IMR-90 (cell line): Measurements from ENCODE around the gene ZFAND4. TPM values are rescaled to one million over a fixed set of nuclear protein-coding genes. Genes with fewer than 3 reads are reported as not detected.
"Not testable (repeated sequence)": the region's sequence is repeated elsewhere in the genome, so short reads cannot be mapped to it uniquely, and the experiment has no call there.

Experiments
- ATAC-seq: fragments of 200-7000 bp; cut with Tn5 transposase; 2 replicates; pipeline ENCODE4 v1.9.1; 2020; ENCODE audit warnings: low read depth, mild to moderate bottlenecking, moderate library complexity
- BruUV-seq: library from RNA; stranded (reverse); fragments of 400-500 nt; replicated peaks from 2 replicates; lab custom pipeline; 2021; lab: Mats Ljungman, UMichigan
- CTCF ChIA-PET: fragments of 300-600 bp; formaldehyde crosslinking; extraction: SDS; loops from one replicate; lab custom pipeline; 2021; ENCODE audit warnings: antibody characterized with exemption; lab: Yijun Ruan, JAX
- POLR2A ChIA-PET: fragments of 300-600 bp; sonication (Branson Sonifier 250); formaldehyde crosslinking; loops from one replicate; lab custom pipeline; 2022; ENCODE audit warnings: antibody characterized with exemption; ENCODE audit not compliant: unreplicated experiment; lab: Charles Lee
- DNase-seq: peaks from one replicate; pipeline ENCODE4 v3.0.0; 2013
- H2AFZ ChIP-seq: replicated peaks from 2 replicates; pipeline ENCODE3; 2013; ENCODE audit warnings: low read length, mild to moderate bottlenecking; ENCODE audit not compliant: poor library complexity
- H2AK5ac ChIP-seq: 2 replicates; pipeline ENCODE4 v1.6.1; 2013; ENCODE audit warnings: low read depth, low read length, inconsistent platforms
- H2AK9ac ChIP-seq: replicated peaks from 2 replicates; pipeline ENCODE3; 2013; ENCODE audit warnings: mild to moderate bottlenecking, low read depth, low read length, moderate library complexity; ENCODE audit not compliant: poor library complexity
- H2BK120ac ChIP-seq: 2 replicates; pipeline ENCODE4 v1.6.1; 2013; ENCODE audit warnings: low read depth, low read length, inconsistent platforms
- H2BK15ac ChIP-seq: 3 replicates; pipeline ENCODE4 v1.6.1; 2013; ENCODE audit warnings: low read depth, low read length, inconsistent platforms
- H2BK20ac ChIP-seq: 2 replicates; pipeline ENCODE4 v1.6.1; 2013; ENCODE audit warnings: low read depth, mild to moderate bottlenecking, inconsistent platforms, low read length, moderate library complexity
- H2BK5ac ChIP-seq: 2 replicates; pipeline ENCODE4 v1.6.1; 2013; ENCODE audit warnings: mild to moderate bottlenecking, low read depth, low read length, inconsistent platforms; ENCODE audit not compliant: poor library complexity, severe bottlenecking
- H3K14ac ChIP-seq: replicated peaks from 2 replicates; pipeline ENCODE4 v1.6.1; 2013; ENCODE audit warnings: low read depth, low read length, inconsistent platforms
- H3K18ac ChIP-seq: 2 replicates; pipeline ENCODE4 v1.6.1; 2013; ENCODE audit warnings: low read depth, low read length, control low read depth
- H3K23ac ChIP-seq: 2 replicates; pipeline ENCODE4 v1.6.1; 2013; ENCODE audit warnings: low read depth, low read length, inconsistent platforms
- H3K27ac ChIP-seq: 2 replicates; pipeline ENCODE4 v1.5.1; 2013; ENCODE audit warnings: mild to moderate bottlenecking, control low read depth, low read length; ENCODE audit not compliant: insufficient read depth
- H3K27me3 ChIP-seq: 2 replicates; pipeline ENCODE4 v1.6.1; 2013; ENCODE audit warnings: low read length; ENCODE audit not compliant: control insufficient read depth, insufficient read depth
- H3K36me3 ChIP-seq: 2 replicates; pipeline ENCODE4 v1.6.1; 2013; ENCODE audit warnings: low read length, mixed read lengths; ENCODE audit not compliant: control insufficient read depth, insufficient read depth
- H3K4ac ChIP-seq: 2 replicates; pipeline ENCODE4 v1.6.1; 2013; ENCODE audit warnings: low read depth, low read length, inconsistent platforms
- H3K4me1 ChIP-seq: 2 replicates; pipeline ENCODE4 v1.6.1; 2013; ENCODE audit warnings: low read length, mixed read lengths; ENCODE audit not compliant: control insufficient read depth, insufficient read depth
- H3K4me2 ChIP-seq: 2 replicates; pipeline ENCODE4 v1.6.1; 2013; ENCODE audit warnings: low read depth, mild to moderate bottlenecking, control low read depth, low read length, moderate library complexity
- H3K4me3 ChIP-seq: 2 replicates; pipeline ENCODE4 v1.5.1; 2013; ENCODE audit warnings: low read depth, mild to moderate bottlenecking, control low read depth, low read length, moderate library complexity; ENCODE audit not compliant: insufficient read depth
- H3K56ac ChIP-seq: 2 replicates; pipeline ENCODE4 v1.6.1; 2013; ENCODE audit warnings: low read length, inconsistent platforms; ENCODE audit not compliant: insufficient read depth; ENCODE audit errors: extremely low read depth
- H3K79me1 ChIP-seq, 2 experiments: 2 replicates each; pipeline ENCODE4 v1.6.1; 2013; ENCODE audit warnings: low read length in 2 of 2, inconsistent platforms in 1 of 2, low read depth in 1 of 2
- H3K9ac ChIP-seq: 2 replicates; pipeline ENCODE4 v1.6.1; 2013; ENCODE audit warnings: low read depth, low read length, control low read depth
- H3K9me1 ChIP-seq: 2 replicates; pipeline ENCODE4 v1.6.1; 2013; ENCODE audit warnings: low read length, inconsistent platforms; ENCODE audit not compliant: insufficient read depth
- H3K9me3 ChIP-seq: 2 replicates; pipeline ENCODE4 v1.6.1; 2013; ENCODE audit warnings: low read length; ENCODE audit not compliant: control insufficient read depth, insufficient read depth
- H4K20me1 ChIP-seq: 2 replicates; pipeline ENCODE4 v1.6.1; 2013; ENCODE audit warnings: low read length, inconsistent platforms; ENCODE audit not compliant: insufficient read depth
- H4K5ac ChIP-seq: 2 replicates; pipeline ENCODE4 v1.6.1; 2013; ENCODE audit warnings: mild to moderate bottlenecking, low read depth, low read length, control low read depth
- H4K8ac ChIP-seq, 2 experiments: 2 replicates each; pipeline ENCODE4 v1.6.1; 2013; ENCODE audit warnings: low read depth in 2 of 2, low read length in 2 of 2, control low read depth in 1 of 2, inconsistent platforms in 1 of 2
- H4K91ac ChIP-seq: 2 replicates; pipeline ENCODE4 v1.6.1; 2013; ENCODE audit warnings: low read depth, low read length, inconsistent platforms; ENCODE audit not compliant: insufficient read depth
- WGBS, 2 experiments: methylation state at CpG; one replicate each; pipeline versions ENCODE4 v1.1.5 to v1.1.7; 2013; ENCODE audit warnings: missing lambda C conversion rate in 2 of 2; ENCODE audit not compliant: insufficient read length in 1 of 2; ENCODE audit errors: extremely low coverage in 2 of 2; 5-methylcytosine and 5-hydroxymethylcytosine counted together
- dilution Hi-C: fragments of 300-500 bp; cut with HindIII; formaldehyde crosslinking; loops from one replicate; pipeline ENCODE4 v1.14.3; 2018; ENCODE audit warnings: low sequenced_read_pairs; ENCODE audit not compliant: unreplicated experiment
- in situ Hi-C: fragments of 300-500 bp; cut with MboI; formaldehyde crosslinking; loops from 3 replicates; pipeline ENCODE4 v1.14.3; 2019; ENCODE audit warnings: low sequenced_read_pairs, inconsistent platforms, mixed read lengths
- intact Hi-C: fragments of 100-400 bp; cut with micrococcal nuclease; formaldehyde crosslinking; loops from 2 replicates; pipeline ENCODE4 v1.10.0; 2022
- polyA plus RNA-seq, 3 experiments: library from polyadenylated mRNA; depleted of rRNA; stranded (reverse); fragments of >200 nt; gene quantifications; 2 replicates each; pipeline ENCODE4 v1.2.3, GENCODE V29; 2012; ENCODE audit warnings: low replicate concordance in 1 of 3
- total RNA-seq: library from RNA; depleted of rRNA; stranded (reverse); fragments of >200 nt; gene quantifications from 2 replicates; pipeline ENCODE4 v1.2.3, GENCODE V29; 2012

The ZFAND4 gene
- total and polyA plus RNA-seq, 2 of the 4 experiments (the other 2 are of a cell fraction): 2.0 to 3.4 TPM

- H2BK5ac ChIP-seq, dilution Hi-C loops, H4K91ac ChIP-seq, H3K4me1 ChIP-seq, H3K4ac ChIP-seq, H3K9ac ChIP-seq, H2BK15ac ChIP-seq, H3K27ac ChIP-seq, H3K4me3 ChIP-seq, H2BK120ac ChIP-seq, ATAC-seq, H3K27me3 ChIP-seq, H3K23ac ChIP-seq, H3K56ac ChIP-seq, H3K9me1 ChIP-seq, H4K20me1 ChIP-seq, H3K79me1 ChIP-seq, H4K8ac ChIP-seq, H2BK20ac ChIP-seq, H3K14ac ChIP-seq, H2AK5ac ChIP-seq, intact Hi-C loops, H3K18ac ChIP-seq, H4K5ac ChIP-seq, BruUV-seq, H3K9me3 ChIP-seq, H2AK9ac ChIP-seq, CTCF ChIA-PET, H3K36me3 ChIP-seq, H3K4me2 ChIP-seq, H2AFZ ChIP-seq, POLR2A ChIA-PET, DNase-seq: not testable (repeated sequence)
- WGBS, 2 experiments: no CpG with 5 or more reads among the region's 3 CpGs
- in situ Hi-C loops: loop anchor here (10.0 kb wide), 1 partner anchor 205 kb away; no protein-coding TSS in a partner anchor
Observed at GRCh38 chr10:45669897-45670296, 2.7 kb downstream of the ZFAND4 start.
